Measurements from ENCODE around the gene GPR137. TPM values are rescaled to one million over a fixed set of nuclear protein-coding genes. Genes with fewer than 3 reads are reported as not detected.

The GPR137 gene
- total RNA-seq, 1 donor from 2014 or later: 24.8 TPM

GRCh38 chr11:64268893-64269539, 16.6 kb upstream of the GPR137 start:
- no peak for TF ChIP-seq CTCF (conservative IDR thresholded peaks at IDR 0.05; ENCODE audit: low read depth, low read length)
- DNase-seq (ENCODE audit: low read depth): no peak
- peak overlapping the region; percentile 80 for H3K4me3 ChIP-seq (ENCODE audit: low read depth, low read length)

- peak overlapping the region; percentile 80 for H3K4me3 ChIP-seq (ENCODE audit: low read depth, low read length)
- peak; percentile 98 for DNase-seq (ENCODE audit: low read depth)
- no peak for TF ChIP-seq CTCF (conservative IDR thresholded peaks at IDR 0.05; ENCODE audit: low read depth, low read length)
Observed at GRCh38 chr11:64269540-64270220, 16.0 kb upstream of the GPR137 start.

- no peak for TF ChIP-seq CTCF (conservative IDR thresholded peaks at IDR 0.05; ENCODE audit: low read depth, low read length)
- DNase-seq (ENCODE audit: low read depth): no peak
- H3K4me3 ChIP-seq (ENCODE audit: low read depth, low read length): no peak overlapping the region
Observed at GRCh38 chr11:64275031-64275800, 10.4 kb upstream of the GPR137 start.

- no peak for DNase-seq (ENCODE audit: low read depth)
- no peak overlapping the region for H3K4me3 ChIP-seq (ENCODE audit: low read depth, low read length)
- TF ChIP-seq CTCF (conservative IDR thresholded peaks at IDR 0.05; ENCODE audit: low read depth, low read length): no peak
Observed at GRCh38 chr11:64275841-64276240, 9.8 kb upstream of the GPR137 start.

- TF ChIP-seq CTCF (conservative IDR thresholded peaks at IDR 0.05; ENCODE audit: low read depth, low read length): no peak
- H3K4me3 ChIP-seq (ENCODE audit: low read depth, low read length): no peak overlapping the region
- DNase-seq (ENCODE audit: low read depth): no peak
Observed at GRCh38 chr11:64276653-64277431, 8.8 kb upstream of the GPR137 start.

GRCh38 chr11:64278576-64279190, 7.0 kb upstream of the GPR137 start:
- TF ChIP-seq CTCF (conservative IDR thresholded peaks at IDR 0.05; ENCODE audit: low read depth, low read length): no peak
- H3K4me3 ChIP-seq (ENCODE audit: low read depth, low read length): no peak overlapping the region
- DNase-seq (ENCODE audit: low read depth): no peak
